Activated naive CD4-positive, alpha-beta T cell treated with anti-CD3 and anti-CD28 coated beads, Interleukin-2, amount 50 U/mL, for 24 hours (primary cell): Measurements from ENCODE around the gene GABBR2.

Experiments
- H3K27ac Mint-ChIP-seq: one replicate; pipeline ENCODE4 v1.8.0; 2021; ENCODE audit warnings: mild to moderate bottlenecking, mixed read lengths
- H3K27me3 Mint-ChIP-seq: one replicate; pipeline ENCODE4 v1.8.0; 2021; ENCODE audit warnings: mixed read lengths
- H3K36me3 Mint-ChIP-seq: one replicate; pipeline ENCODE4 v1.8.0; 2021; ENCODE audit warnings: mixed read lengths
- H3K4me1 Mint-ChIP-seq: one replicate; pipeline ENCODE4 v1.8.0; 2021; ENCODE audit warnings: mixed read lengths
- H3K4me3 Mint-ChIP-seq: one replicate; pipeline ENCODE4 v1.8.0; 2021; ENCODE audit warnings: mild to moderate bottlenecking, mixed read lengths
- H3K9me3 Mint-ChIP-seq: one replicate; pipeline ENCODE4 v1.8.0; 2021; ENCODE audit warnings: mixed read lengths

The GABBR2 gene

DNA sequence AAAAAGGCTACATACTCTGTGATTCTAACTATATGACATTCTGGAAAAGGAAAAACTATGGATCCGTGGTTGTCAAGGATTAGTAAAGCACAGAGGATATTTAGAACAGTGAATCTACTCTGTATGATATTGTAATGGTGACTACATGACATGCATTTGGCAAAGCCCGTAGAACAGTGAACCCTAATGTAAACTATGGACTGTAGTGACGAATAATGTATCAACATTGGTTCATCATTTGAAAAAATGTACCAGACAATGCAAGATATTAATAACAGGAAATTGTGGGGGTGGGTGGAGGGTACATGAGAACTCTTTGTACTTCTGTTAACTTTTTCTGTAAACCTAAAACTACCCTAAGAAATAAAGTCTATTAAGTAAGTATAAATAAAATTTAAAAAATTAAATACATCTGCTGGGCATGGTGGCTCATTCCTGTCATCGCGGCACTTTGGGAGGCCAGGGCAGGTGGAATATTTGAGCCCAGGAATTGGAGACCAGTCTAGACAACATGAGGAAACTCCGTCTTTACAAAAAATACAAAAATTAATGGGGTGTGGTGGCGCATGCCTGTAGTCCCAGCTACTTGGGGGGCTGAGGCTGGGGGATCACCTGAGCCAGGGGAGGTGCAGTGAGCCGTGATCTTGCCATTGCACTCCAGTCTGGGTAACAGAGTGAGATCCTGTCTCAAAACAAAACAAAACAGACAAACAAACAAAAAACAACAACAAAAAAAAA, 351.6 kb downstream of the GABBR2 start:
- no peak overlapping the region for H3K4me3 Mint-ChIP-seq
- peaks cover under 1% of the 10 kb centered on the region for H3K9me3 Mint-ChIP-seq
- no peak overlapping the region for H3K27ac Mint-ChIP-seq
- no peaks in the 10 kb centered on the region for H3K4me1 Mint-ChIP-seq
- no peaks in the 10 kb centered on the region for H3K36me3 Mint-ChIP-seq
- peaks cover 13% of the 10 kb centered on the region for H3K27me3 Mint-ChIP-seq

DNA sequence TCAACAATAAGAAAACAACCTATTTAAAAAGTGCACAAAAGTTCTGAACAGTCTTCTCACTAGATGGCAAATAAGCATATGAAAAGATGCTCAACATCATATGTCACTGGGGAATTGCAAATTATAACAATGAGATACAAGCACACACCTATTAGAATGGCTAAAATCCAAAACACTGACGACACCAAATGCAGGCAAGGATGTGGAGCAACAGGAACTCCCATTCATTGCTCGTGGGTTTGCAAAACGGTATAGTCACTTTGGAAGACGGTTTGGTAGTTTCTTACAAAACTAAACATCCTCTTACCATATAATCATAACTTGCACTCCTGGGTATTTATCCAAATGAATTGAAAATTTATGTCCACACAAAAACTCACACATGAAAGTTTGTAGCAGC, 352.4 kb downstream of the GABBR2 start:
- H3K9me3 Mint-ChIP-seq: peaks cover 8% of the 10 kb centered on the region
- no peaks in the 10 kb centered on the region for H3K4me1 Mint-ChIP-seq
- H3K27ac Mint-ChIP-seq: no peak overlapping the region
- H3K36me3 Mint-ChIP-seq: no peaks in the 10 kb centered on the region
- H3K4me3 Mint-ChIP-seq: no peak overlapping the region
- H3K27me3 Mint-ChIP-seq: peaks cover 21% of the 10 kb centered on the region

DNA sequence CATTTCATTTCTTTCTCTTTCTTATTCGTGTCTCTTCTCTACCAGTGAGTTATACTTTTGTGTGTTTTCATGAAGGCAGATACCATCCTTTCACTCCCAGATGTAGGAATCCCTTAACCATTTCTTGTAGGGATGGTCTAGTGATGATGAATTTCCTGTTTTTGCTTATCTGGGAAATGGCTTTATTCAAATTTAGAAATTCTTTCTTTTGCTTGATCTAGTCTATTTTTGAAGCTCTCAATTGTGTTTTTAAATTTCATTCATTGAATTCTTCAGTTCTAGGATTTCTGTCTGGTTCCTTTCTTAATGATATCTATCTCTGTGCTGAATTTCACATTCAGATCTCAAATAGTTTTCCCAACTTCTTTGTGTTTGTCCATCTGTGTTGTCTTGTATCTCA, 357.4 kb downstream of the GABBR2 start:
- Mint-ChIP-seq H3K4me1 (no peaks in the 10 kb centered on the region), H3K9me3 (peaks cover 17% of the 10 kb centered on the region), H3K27me3 (peaks cover 40% of the 10 kb centered on the region), H3K27ac (no peak overlapping the region), H3K36me3 (peaks cover 3% of the 10 kb centered on the region), H3K4me3 (no peak overlapping the region)

DNA sequence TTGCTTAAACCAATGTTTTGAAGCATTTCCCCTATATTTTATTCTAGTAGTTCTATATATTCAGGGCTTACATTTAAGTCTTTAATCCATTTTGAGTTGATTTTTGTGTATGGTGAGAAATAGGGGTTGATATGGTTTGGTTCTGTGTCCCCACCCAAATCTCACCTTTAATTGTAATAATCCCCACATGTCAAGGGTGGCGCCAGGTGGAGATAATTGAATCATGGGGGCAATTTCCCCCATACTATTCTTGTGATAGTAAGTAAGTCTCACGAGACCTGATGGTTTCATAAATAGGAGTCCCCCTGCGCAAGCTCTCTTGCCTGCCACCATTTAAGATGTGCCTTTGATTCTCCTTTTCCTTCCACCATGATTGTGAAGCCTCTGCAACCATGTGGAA, 361.1 kb downstream of the GABBR2 start:
- peaks cover 3% of the 10 kb centered on the region for H3K36me3 Mint-ChIP-seq
- no peak overlapping the region for H3K27ac Mint-ChIP-seq
- H3K9me3 Mint-ChIP-seq: peaks cover 17% of the 10 kb centered on the region
- no peaks in the 10 kb centered on the region for H3K4me1 Mint-ChIP-seq
- peaks cover 49% of the 10 kb centered on the region for H3K27me3 Mint-ChIP-seq
- no peak overlapping the region for H3K4me3 Mint-ChIP-seq

DNA sequence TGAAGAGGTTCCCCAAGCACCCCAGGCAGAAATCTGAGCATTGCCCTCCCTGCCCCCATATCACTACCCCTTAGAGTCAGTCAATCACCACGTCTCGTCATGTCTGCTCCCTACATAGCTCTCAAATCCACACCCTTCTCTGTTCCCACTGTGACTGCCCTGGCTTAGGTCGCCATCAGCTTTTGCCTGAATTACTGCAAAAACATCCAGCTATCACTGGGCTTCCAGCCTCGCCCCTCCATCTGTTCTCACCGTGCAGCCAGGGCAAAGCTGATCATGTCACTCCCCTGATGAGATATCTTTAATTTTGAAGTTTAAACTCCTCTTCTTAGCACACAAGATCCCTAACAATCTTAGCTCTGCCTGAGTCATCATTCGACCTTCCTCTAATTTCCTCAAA, 363.7 kb downstream of the GABBR2 start:
- Mint-ChIP-seq H3K4me1 (peaks cover 4% of the 10 kb centered on the region), H3K36me3 (no peaks in the 10 kb centered on the region), H3K9me3 (peaks cover 5% of the 10 kb centered on the region), H3K4me3 (no peak overlapping the region), H3K27ac (no peak overlapping the region), H3K27me3 (peaks cover 30% of the 10 kb centered on the region)

DNA sequence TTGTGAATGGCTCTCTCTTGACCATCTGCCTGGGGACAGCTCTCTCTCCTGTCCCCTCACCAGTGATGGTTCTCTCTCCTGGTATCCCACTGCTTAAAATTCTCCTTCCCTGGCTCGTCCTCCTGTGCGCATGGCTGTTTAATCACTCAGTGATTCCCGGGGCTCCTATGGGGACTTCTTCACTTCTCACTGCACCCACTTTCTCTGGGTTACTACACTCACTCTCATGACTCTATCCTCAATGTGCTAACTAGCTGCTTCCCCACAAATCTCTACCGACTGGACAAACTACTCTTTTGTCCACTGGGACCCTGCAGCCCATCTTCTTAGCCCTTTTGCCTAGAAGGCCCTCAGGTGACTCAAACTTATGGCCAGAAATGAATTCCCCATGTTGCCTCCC, 364.2 kb downstream of the GABBR2 start:
- H3K27ac Mint-ChIP-seq: no peak overlapping the region
- H3K4me3 Mint-ChIP-seq: no peak overlapping the region
- peaks cover 27% of the 10 kb centered on the region for H3K27me3 Mint-ChIP-seq

DNA sequence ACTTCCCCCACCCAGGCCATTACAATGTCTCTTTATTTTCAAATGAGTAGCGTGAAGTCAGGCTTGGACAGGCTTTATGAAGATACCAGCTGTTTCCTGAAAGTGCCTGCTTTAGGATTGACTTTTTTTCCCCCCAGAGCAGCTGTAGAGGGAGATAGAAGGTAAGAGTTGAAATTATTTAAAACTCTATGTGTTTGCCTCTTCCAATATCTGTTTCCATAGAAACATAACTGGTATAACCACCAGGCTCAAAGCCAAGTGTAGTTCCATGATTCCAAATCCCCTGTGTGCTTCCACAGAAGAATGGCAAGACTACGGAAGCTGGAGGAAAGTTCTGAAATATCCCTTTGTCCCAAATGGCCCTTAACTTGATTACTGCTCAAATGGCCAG, 365.9 kb downstream of the GABBR2 start:
- no peak overlapping the region for H3K4me3 Mint-ChIP-seq
- peaks cover 4% of the 10 kb centered on the region for H3K4me1 Mint-ChIP-seq
- H3K36me3 Mint-ChIP-seq: no peaks in the 10 kb centered on the region
- H3K9me3 Mint-ChIP-seq: peaks cover 5% of the 10 kb centered on the region
- peaks cover 31% of the 10 kb centered on the region for H3K27me3 Mint-ChIP-seq
- no peak overlapping the region for H3K27ac Mint-ChIP-seq

More for the DNA sequence above, 364.2 kb downstream of the GABBR2 start:
- Mint-ChIP-seq H3K4me1 (peaks cover 4% of the 10 kb centered on the region), H3K36me3 (no peaks in the 10 kb centered on the region), H3K9me3 (peaks cover 5% of the 10 kb centered on the region)

DNA sequence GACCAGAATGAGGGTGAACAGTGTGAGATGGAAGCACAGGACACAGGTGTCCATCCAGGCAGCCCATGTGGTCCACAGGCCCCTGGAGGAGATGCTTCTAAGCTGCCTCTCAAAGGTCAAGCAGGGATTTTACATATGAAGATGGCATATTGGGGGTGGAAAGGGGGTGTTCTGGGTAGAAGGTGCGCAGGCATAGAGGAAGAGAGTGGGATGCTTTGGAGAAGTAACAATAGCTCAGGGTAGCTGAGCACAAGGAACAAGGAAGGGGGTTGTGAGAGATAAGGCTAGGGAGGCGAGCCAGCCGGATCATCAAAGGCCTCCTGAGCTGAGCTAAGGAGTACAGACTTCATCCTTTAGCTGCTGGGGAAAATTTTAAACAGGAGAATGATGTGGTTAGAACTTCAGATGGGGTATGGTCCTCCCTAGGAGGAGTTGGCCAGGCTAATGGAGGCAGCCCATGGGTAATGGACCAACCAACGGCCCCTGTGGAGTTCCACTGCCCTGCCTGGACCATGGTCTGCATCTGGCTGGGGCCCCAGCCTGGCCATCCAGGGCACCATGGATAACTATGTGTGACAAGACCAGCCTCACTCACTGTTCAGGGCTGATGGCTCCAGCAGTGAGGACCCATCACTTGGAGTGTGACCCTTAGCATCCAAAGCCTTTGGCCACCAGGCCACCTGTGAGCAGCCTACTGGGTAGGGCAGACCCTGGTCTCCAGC, 366.5 kb downstream of the GABBR2 start:
- H3K4me3 Mint-ChIP-seq: no peak overlapping the region
- H3K27ac Mint-ChIP-seq: no peak overlapping the region
- no peaks in the 10 kb centered on the region for H3K9me3 Mint-ChIP-seq
- H3K36me3 Mint-ChIP-seq: no peaks in the 10 kb centered on the region
- peaks cover 30% of the 10 kb centered on the region for H3K27me3 Mint-ChIP-seq
- H3K4me1 Mint-ChIP-seq: peaks cover 4% of the 10 kb centered on the region

DNA sequence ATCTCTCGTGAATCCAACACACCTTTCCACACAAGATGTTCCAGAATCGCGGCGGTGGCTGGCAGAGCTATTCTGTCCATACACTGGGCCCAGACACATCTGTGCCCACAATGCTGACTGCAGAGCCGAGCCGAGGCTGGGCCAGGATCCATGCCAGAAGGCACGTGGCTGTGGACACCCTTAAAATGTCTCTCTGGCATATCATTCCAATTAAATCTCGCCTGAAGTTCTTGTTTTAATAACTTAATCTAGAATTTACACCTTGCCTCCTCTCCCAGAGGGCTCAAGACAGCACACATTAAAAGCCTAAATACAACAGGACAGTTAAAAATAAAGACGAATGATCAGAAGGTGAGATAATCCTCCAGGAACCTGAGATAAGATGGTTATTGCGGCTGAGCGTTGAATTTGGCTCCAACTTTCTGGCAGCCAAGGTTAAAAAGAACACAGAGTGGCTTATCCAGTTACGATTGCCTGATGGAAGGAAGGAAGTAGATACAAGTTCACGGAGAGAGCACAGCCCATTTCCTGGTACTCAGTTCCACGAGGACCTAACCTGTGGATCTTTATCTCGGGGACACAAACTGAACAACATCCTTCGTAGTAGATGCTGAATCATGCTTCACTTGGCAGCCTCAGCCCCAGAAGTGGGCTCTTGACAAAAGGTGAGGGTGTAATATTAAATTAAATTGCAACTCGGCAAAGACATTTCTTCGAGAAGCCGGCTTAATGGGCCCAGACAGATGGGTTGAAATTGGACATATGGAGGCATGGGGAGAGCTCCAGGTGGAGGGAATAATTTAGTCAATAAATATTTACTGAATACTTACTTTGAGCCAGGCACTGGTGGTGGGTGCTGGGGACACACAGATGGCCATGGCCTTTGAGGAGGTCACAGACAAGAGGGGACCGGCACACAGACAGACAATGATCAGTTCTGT, 367.3 kb downstream of the GABBR2 start:
- no peaks in the 10 kb centered on the region for H3K9me3 Mint-ChIP-seq
- peaks cover 28% of the 10 kb centered on the region for H3K27me3 Mint-ChIP-seq
- peaks cover 4% of the 10 kb centered on the region for H3K4me1 Mint-ChIP-seq
- H3K36me3 Mint-ChIP-seq: no peaks in the 10 kb centered on the region
- no peak overlapping the region for H3K27ac Mint-ChIP-seq
- no peak overlapping the region for H3K4me3 Mint-ChIP-seq

DNA sequence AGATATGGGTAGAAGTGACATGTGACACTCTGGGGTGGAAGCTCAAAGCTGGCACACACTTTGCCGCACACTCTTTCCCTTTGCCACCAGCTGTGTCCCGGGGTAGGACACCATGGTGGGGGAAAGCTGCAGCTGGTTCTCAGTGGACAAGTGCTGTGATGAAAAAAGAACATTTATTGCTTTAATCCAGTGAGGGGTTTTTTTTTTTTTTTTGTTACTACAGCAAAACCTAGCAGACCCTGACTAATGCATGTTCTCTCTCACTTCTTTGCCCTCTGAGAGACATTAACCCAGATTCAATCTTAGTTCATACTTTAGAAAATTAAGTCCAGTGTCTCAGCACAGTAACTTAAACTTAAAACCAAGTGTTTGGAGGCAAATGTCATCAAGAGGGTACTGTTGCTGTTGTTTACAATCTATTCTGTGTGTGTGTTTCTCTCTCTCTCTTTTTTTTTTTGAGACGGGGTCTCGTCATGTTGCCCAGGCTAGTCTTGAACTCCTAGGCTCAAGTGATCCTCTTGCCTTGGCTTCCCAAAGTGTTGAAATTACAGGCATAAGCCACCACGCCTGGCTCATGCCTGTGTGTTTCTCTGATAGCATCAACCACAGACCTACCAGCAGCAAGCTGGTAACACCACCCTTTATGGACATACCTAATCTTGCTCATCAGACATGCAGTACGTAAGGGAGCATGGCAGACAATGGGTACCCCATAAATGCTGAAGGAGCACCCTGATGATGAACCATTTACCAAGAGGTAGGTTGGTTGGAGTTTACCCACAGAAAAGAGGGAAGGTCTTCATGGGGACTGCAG, 368.5 kb downstream of the GABBR2 start:
- no peaks in the 10 kb centered on the region for H3K9me3 Mint-ChIP-seq
- peaks cover 31% of the 10 kb centered on the region for H3K27me3 Mint-ChIP-seq
- no peaks in the 10 kb centered on the region for H3K36me3 Mint-ChIP-seq
- no peak overlapping the region for H3K4me3 Mint-ChIP-seq
- H3K27ac Mint-ChIP-seq: no peak overlapping the region
- H3K4me1 Mint-ChIP-seq: peaks cover 4% of the 10 kb centered on the region

DNA sequence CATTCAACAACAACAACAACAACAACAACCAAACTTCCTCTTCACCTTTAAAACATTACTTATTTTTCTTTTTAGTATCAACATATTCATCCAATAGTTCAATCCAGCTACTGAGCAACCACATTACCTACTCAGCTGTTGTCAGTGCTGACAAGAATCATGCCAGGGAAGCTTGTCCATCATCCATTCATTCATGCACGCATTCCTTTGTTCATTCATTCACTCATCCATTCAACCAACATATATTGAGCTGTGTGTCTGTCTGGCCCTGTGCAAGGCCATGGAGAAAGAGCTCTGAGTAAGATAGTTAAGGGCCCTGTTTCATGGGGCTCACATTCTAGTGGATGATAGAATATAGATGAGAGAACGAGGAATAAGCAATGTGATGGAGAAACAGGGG, 373.1 kb downstream of the GABBR2 start:
- Mint-ChIP-seq H3K4me1 (no peaks in the 10 kb centered on the region), H3K9me3 (no peaks in the 10 kb centered on the region), H3K27ac (no peak overlapping the region), H3K4me3 (no peak overlapping the region), H3K27me3 (peaks cover 16% of the 10 kb centered on the region), H3K36me3 (no peaks in the 10 kb centered on the region)

DNA sequence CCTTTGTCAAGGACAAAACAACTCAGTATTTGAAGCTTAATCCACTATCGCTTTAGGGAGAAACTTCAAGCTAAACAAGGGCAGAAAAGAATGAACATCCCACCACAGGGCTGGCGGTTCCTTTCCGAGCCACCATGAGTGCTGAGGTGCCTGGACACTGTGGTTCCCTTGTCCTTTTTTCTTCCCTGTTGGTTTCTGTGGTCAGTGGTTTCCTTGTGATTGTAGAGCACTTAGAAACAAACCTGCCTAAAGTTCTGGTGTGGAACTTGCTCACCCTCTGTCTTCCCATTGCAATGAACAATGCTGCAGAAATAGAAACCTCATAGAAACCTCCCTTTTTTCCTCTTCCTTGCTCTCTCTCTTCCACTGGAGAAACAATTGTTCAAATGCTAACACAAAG, 373.9 kb downstream of the GABBR2 start:
- no peak overlapping the region for H3K27ac Mint-ChIP-seq
- no peaks in the 10 kb centered on the region for H3K36me3 Mint-ChIP-seq
- no peaks in the 10 kb centered on the region for H3K4me1 Mint-ChIP-seq
- no peak overlapping the region for H3K4me3 Mint-ChIP-seq
- peaks cover 16% of the 10 kb centered on the region for H3K27me3 Mint-ChIP-seq
- H3K9me3 Mint-ChIP-seq: no peaks in the 10 kb centered on the region

DNA sequence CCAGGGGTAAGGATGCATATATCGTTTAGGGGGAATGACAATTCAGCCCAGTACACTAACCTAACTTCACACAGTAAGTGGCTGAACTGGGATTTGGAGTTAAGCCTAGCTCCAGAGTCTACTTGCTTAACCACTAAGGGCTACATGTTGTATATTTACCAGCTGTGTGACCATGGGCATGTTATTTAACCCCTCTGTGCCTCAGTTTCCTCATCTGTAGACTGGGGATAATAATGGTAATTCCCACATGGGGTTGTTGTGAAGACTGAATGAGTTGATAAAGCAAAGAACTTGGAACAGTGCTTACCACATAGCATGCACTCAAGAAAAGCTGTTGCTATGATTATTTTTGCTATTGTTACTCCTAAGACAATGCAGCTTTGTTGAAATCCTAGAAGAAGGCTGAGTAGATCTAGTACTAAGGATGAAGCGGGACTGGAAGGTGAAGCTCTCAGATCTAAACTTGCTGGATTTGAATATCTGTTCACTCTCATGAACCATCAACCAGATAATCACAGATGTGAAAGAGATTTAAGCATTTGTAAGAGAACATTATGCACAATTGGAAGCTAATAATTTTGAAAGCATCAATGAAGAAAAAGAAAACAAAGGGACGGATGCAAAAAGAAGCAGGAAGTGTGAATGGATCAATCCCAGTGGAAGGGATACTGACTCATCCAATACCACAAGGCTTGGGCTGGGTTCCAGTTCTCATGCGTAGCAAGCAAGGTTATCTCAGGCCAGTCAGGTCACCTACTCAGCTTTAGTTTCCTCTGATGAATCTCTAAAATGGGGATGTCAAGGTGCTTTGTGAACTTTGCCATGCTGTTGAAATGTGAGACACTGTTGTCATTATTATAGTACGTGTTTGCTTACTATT, 374.8 kb downstream of the GABBR2 start:
- Mint-ChIP-seq H3K4me3 (no peak overlapping the region), H3K4me1 (no peaks in the 10 kb centered on the region), H3K9me3 (no peaks in the 10 kb centered on the region), H3K27me3 (peaks cover 14% of the 10 kb centered on the region), H3K36me3 (no peaks in the 10 kb centered on the region), H3K27ac (no peak overlapping the region)

DNA sequence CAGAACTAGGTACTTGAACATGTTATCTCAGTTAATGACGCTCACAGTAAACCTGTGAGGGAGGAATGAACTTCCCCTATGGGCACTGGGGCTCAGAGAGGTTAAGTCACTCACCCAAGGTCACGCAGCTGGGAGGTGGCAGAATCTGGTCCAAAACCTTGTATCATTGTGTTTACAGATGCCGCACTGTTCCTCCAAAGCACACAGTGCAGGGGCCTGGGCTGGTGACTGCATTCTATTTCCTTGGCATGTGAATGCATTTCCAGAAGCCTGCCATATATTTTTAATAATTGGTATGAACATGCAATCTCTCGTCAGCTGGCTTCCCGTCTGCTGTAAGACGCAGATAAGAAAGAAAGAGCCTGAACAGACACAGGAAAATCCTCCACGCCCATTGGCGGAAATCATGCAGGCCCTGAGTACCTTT, 376.3 kb downstream of the GABBR2 start:
- Mint-ChIP-seq H3K27me3 (peaks cover 10% of the 10 kb centered on the region), H3K27ac (no peak overlapping the region), H3K4me3 (no peak overlapping the region), H3K4me1 (no peaks in the 10 kb centered on the region), H3K36me3 (no peaks in the 10 kb centered on the region), H3K9me3 (no peaks in the 10 kb centered on the region)
